ENCODE measurements around the gene ABHD16A.

ABHD16A gene

GRCh38 chr6:31730631-31731086, 27.5 kb upstream of the ABHD16A start:
- H3K4me3 ChIP-seq (ENCODE audit: low read depth, low read length), result no peak overlapping the region
- no peak for TF ChIP-seq CTCF (IDR thresholded peaks at IDR 0.05; ENCODE audit: low read depth, low read length, missing control alignments)
- no peak for DNase-seq (ENCODE audit: low read depth)

GRCh38 chr6:31729979-31730630, 27.0 kb upstream of the ABHD16A start:
- no peak for DNase-seq (ENCODE audit: low read depth)
- peak overlapping the region; percentile 51 for H3K4me3 ChIP-seq (ENCODE audit: low read depth, low read length)
- TF ChIP-seq CTCF (IDR thresholded peaks at IDR 0.05; ENCODE audit: low read depth, low read length, missing control alignments), result no peak

GRCh38 chr6:31729515-31729978, 26.4 kb upstream of the ABHD16A start:
- TF ChIP-seq CTCF (IDR thresholded peaks at IDR 0.05; ENCODE audit: low read depth, low read length, missing control alignments), result no peak
- H3K4me3 ChIP-seq (ENCODE audit: low read depth, low read length), result peak overlapping the region; percentile 51
- no peak for DNase-seq (ENCODE audit: low read depth)

- DNase-seq (ENCODE audit: low read depth), result no peak
- H3K4me3 ChIP-seq (ENCODE audit: low read depth, low read length), result peak within 1 kb of the TSS; percentile 51
- peak; percentile 82 for TF ChIP-seq CTCF (IDR thresholded peaks at IDR 0.05; ENCODE audit: low read depth, low read length, missing control alignments)
Measured at GRCh38 chr6:31728767-31729514, 25.8 kb upstream of the ABHD16A start, which contains the start of gene DDAH2. DDAH2 (minus strand) TSS chr6:31729299; CDS start chr6:31729161, 138 bp downstream.

GRCh38 chr6:31727717-31728671, 24.9 kb upstream of the ABHD16A start:
- TF ChIP-seq CTCF (IDR thresholded peaks at IDR 0.05; ENCODE audit: low read depth, low read length, missing control alignments), result no peak
- DNase-seq (ENCODE audit: low read depth), result peak; percentile 70
- no peak overlapping the region for H3K4me3 ChIP-seq (ENCODE audit: low read depth, low read length)

GRCh38 chr6:31727034-31727716, 24.1 kb upstream of the ABHD16A start:
- DNase-seq (ENCODE audit: low read depth), result no peak
- TF ChIP-seq CTCF (IDR thresholded peaks at IDR 0.05; ENCODE audit: low read depth, low read length, missing control alignments), result no peak

More at GRCh38 chr6:31727034-31727716, 24.1 kb upstream of the ABHD16A start:
- H3K4me3 ChIP-seq (ENCODE audit: low read depth, low read length), result no peak overlapping the region

Data from GM12864 (cell line).